HEK293 (cell line): ENCODE measurements around the gene AP5Z1.

ENCODE experiments used
- ATF2 ChIP-seq: fragments of 450-650 bp; formaldehyde crosslinking; IDR thresholded peaks from 2 replicates; pipeline ENCODE4 v1.5.1; 2016; ENCODE audit warnings: missing biosample characterization, missing genetic modification characterization, low read depth
- CTCF ChIP-seq: fragments of 450-650 bp; formaldehyde crosslinking; IDR thresholded peaks from 2 replicates; pipeline ENCODE4 v1.5.1; 2016; ENCODE audit warnings: missing biosample characterization, missing genetic modification characterization
- REST ChIP-seq: fragments of 450-650 bp; formaldehyde crosslinking; IDR thresholded peaks from 2 replicates; pipeline ENCODE4 v1.5.1; 2016; ENCODE audit warnings: missing biosample characterization, missing genetic modification characterization
- YY1 ChIP-seq: fragments of 450-650 bp; formaldehyde crosslinking; IDR thresholded peaks from 2 replicates; pipeline ENCODE4 v1.5.1; 2018; ENCODE audit warnings: missing biosample characterization, missing genetic modification characterization
- ZNF174 ChIP-seq: fragments of 450-650 bp; formaldehyde crosslinking; IDR thresholded peaks from 2 replicates; pipeline ENCODE4 v1.5.0; 2017; ENCODE audit warnings: missing biosample characterization, mild to moderate bottlenecking, missing genetic modification characterization
- ZNF24 ChIP-seq: fragments of 450-650 bp; formaldehyde crosslinking; IDR thresholded peaks from 2 replicates; pipeline ENCODE4 v1.5.1; 2016; ENCODE audit warnings: missing biosample characterization, missing genetic modification characterization
- ZNF311 ChIP-seq: fragments of 450-650 bp; formaldehyde crosslinking; IDR thresholded peaks from 2 replicates; pipeline ENCODE4 v1.5.1; 2017; ENCODE audit warnings: missing biosample characterization, missing genetic modification characterization, borderline replicate concordance
- ZNF324 ChIP-seq: fragments of 450-650 bp; formaldehyde crosslinking; IDR thresholded peaks from 2 replicates; pipeline ENCODE4 v1.5.1; 2016; ENCODE audit warnings: missing biosample characterization, missing genetic modification characterization
- ZNF660 ChIP-seq: fragments of 450-650 bp; IDR thresholded peaks from 2 replicates; pipeline ENCODE4 v1.5.1; 2018; ENCODE audit warnings: missing biosample characterization, mild to moderate bottlenecking, missing genetic modification characterization

GRCh38 chr7:4815609-4816418, 40.4 kb downstream of the AP5Z1 start:
- TF ChIP-seq CTCF (tag by site-specific recombination) = no peak
- no peak for TF ChIP-seq REST
- TF ChIP-seq YY1 (tag by site-specific recombination) = no peak
- no peak for TF ChIP-seq ATF2
- TF ChIP-seq ZNF324 (tag by site-specific recombination) = no peak
- no peak for TF ChIP-seq ZNF174
- TF ChIP-seq ZNF311 = no peak
- no peak for TF ChIP-seq ZNF24
- TF ChIP-seq ZNF660 (tag by site-specific recombination) = no peak
